ENCODE measurements around the gene TBC1D2. TPM values are rescaled to one million over a fixed set of nuclear protein-coding genes. Genes with fewer than 3 reads are reported as not detected.

The TBC1D2 gene
- total RNA-seq, 1 donor from 2014 or later = 1.5 TPM

- no peaks in the 10 kb centered on the region for H3K9me3 Mint-ChIP-seq
- no peak for DNase-seq (ENCODE audit: low spot score)
- no peaks in the 10 kb centered on the region for H3K36me3 Mint-ChIP-seq (ENCODE audit: low read depth)
- H3K4me3 Mint-ChIP-seq (ENCODE audit: low read depth) = no peak overlapping the region
- peaks cover 14% of the 10 kb centered on the region for H3K4me1 Mint-ChIP-seq (ENCODE audit: low read depth)
- H3K27me3 Mint-ChIP-seq (ENCODE audit: low read depth) = peaks cover 3% of the 10 kb centered on the region
- intact Hi-C loops (cut with micrococcal nuclease) = no loop called here
- H3K27ac Mint-ChIP-seq = no peak overlapping the region
Measured at GRCh38 chr9:98172604-98173003, 82.8 kb downstream of the TBC1D2 start.

- H3K9me3 Mint-ChIP-seq = no peaks in the 10 kb centered on the region
- H3K27me3 Mint-ChIP-seq (ENCODE audit: low read depth) = peaks cover under 1% of the 10 kb centered on the region
- intact Hi-C loops (cut with micrococcal nuclease) = no loop called here
- no peak for DNase-seq (ENCODE audit: low spot score)
- H3K36me3 Mint-ChIP-seq (ENCODE audit: low read depth) = no peaks in the 10 kb centered on the region
- no peak overlapping the region for H3K4me3 Mint-ChIP-seq (ENCODE audit: low read depth)
- H3K27ac Mint-ChIP-seq = no peak overlapping the region
- peaks cover 15% of the 10 kb centered on the region for H3K4me1 Mint-ChIP-seq (ENCODE audit: low read depth)
Measured at GRCh38 chr9:98171176-98171925, 84.1 kb downstream of the TBC1D2 start.

- Mint-ChIP-seq H3K36me3 (ENCODE audit: low read depth) (no peaks in the 10 kb centered on the region), H3K4me3 (ENCODE audit: low read depth) (no peak overlapping the region), H3K27me3 (ENCODE audit: low read depth) (no peaks in the 10 kb centered on the region), H3K27ac (peak overlapping the region; percentile 12), H3K9me3 (no peaks in the 10 kb centered on the region), H3K4me1 (ENCODE audit: low read depth) (peaks cover 15% of the 10 kb centered on the region)
- intact Hi-C loops (cut with micrococcal nuclease) = no loop called here
- no peak for DNase-seq (ENCODE audit: low spot score)
Measured at GRCh38 chr9:98168941-98169488, 86.4 kb downstream of the TBC1D2 start.

DNA sequence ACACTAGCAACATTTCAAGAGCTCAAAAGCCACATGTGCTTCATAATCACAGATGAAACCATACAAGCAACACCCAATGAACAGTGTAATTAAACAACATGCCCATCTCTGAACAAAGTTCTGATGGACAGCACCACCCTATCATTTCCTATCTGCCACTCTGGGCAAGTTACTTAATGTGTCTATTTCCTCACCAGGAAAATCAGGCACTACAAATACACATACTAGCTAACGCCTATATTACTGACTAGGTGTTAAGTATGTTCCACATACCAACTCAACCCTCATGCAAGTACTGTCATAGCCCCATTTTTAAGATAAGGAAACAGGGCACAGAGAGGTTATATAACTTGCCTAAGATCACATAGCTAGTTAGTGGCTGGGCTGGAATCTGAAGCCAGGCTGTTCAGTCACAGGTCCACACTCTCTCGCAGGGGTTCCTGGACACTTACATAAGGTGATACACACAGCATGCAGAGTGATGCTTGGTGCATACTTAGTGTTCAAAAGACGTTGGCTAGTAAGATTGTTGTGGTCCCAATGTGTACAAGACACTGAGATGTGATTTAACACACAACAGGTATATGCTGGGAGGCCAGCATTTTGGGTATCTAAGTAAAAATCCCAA lies 87.2 kb downstream of the TBC1D2 start:
- no peaks in the 10 kb centered on the region for H3K36me3 Mint-ChIP-seq (ENCODE audit: low read depth)
- no peak for DNase-seq (ENCODE audit: low spot score)
- H3K27ac Mint-ChIP-seq = no peak overlapping the region
- H3K27me3 Mint-ChIP-seq (ENCODE audit: low read depth) = no peaks in the 10 kb centered on the region
- intact Hi-C loops (cut with micrococcal nuclease) = no loop called here
- no peak overlapping the region for H3K4me3 Mint-ChIP-seq (ENCODE audit: low read depth)
- H3K9me3 Mint-ChIP-seq = no peaks in the 10 kb centered on the region
- peaks cover 17% of the 10 kb centered on the region for H3K4me1 Mint-ChIP-seq (ENCODE audit: low read depth)

DNA sequence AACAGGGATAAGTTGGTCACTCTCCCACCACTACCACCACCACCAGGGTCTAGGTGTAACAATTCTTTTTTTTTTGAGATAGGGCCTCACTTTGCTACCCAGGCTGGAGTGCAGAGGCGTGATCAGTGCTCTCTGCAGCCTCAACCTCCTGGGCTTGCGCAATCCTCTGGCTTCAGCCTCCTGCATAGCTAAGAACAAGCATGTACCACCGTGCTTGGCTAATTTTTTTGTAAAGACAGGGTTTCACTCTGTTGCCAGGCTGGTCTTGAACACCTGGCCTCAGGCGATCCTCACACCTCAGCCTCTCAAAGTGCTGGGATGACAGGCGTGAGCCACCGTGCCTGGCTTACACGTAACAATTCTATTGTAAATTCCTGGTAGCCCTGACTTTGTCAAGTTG lies 90.5 kb downstream of the TBC1D2 start:
- intact Hi-C loops (cut with micrococcal nuclease) = no loop called here
- no peak overlapping the region for H3K27ac Mint-ChIP-seq
- H3K4me1 Mint-ChIP-seq (ENCODE audit: low read depth) = peaks cover 14% of the 10 kb centered on the region
- DNase-seq (ENCODE audit: low spot score) = no peak
- H3K36me3 Mint-ChIP-seq (ENCODE audit: low read depth) = no peaks in the 10 kb centered on the region
- H3K27me3 Mint-ChIP-seq (ENCODE audit: low read depth) = no peaks in the 10 kb centered on the region
- no peaks in the 10 kb centered on the region for H3K9me3 Mint-ChIP-seq
- no peak overlapping the region for H3K4me3 Mint-ChIP-seq (ENCODE audit: low read depth)

DNA sequence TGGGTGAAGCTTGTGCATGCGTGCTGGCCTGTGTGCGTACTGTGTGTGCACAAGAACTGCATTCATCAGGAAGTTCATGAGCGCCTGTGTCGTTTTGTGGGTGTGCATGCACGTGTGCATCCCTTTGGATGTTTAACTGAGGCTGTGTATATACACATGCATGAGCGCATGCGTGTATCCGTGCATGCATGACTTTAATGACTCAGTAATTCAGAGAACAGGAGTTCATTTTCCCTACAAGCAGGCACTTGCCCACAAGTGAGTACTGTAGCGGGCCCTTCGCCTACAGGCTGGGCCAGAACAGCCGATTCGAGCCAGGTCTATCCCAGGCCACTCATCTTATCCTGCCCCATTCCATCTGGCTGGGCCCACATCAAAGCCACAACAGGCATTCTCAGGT lies 92.8 kb downstream of the TBC1D2 start:
- Mint-ChIP-seq H3K36me3 (ENCODE audit: low read depth) (no peaks in the 10 kb centered on the region), H3K27ac (no peak overlapping the region), H3K4me1 (ENCODE audit: low read depth) (peaks cover 8% of the 10 kb centered on the region), H3K27me3 (ENCODE audit: low read depth) (no peaks in the 10 kb centered on the region), H3K4me3 (ENCODE audit: low read depth) (no peak overlapping the region), H3K9me3 (no peaks in the 10 kb centered on the region)
- intact Hi-C loops (cut with micrococcal nuclease) = no loop called here
- no peak for DNase-seq (ENCODE audit: low spot score)

DNA sequence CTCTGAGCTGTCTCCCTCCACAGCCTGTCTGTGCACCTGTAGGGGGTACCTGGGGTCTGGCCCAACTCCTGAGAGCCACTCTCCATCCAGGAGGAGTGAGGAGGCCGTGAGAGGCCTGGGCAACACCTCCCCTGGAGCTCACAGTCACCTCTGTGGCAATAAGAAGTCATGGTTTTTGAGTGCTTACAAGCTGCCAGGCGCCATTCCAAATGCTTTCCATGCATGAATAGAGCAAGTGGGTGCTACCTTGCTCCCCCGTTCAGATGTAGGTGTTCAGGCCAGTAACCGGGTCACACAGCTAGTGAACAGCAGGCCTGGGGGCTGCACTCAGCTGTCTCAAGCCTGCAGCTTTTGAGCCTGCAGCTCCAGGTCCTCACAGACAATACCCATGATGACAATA lies 93.6 kb downstream of the TBC1D2 start:
- DNase-seq (ENCODE audit: low spot score) = no peak
- no peak overlapping the region for H3K4me3 Mint-ChIP-seq (ENCODE audit: low read depth)
- H3K27me3 Mint-ChIP-seq (ENCODE audit: low read depth) = no peaks in the 10 kb centered on the region
- intact Hi-C loops (cut with micrococcal nuclease) = no loop called here
- no peaks in the 10 kb centered on the region for H3K9me3 Mint-ChIP-seq
- H3K4me1 Mint-ChIP-seq (ENCODE audit: low read depth) = peaks cover 7% of the 10 kb centered on the region
- no peaks in the 10 kb centered on the region for H3K36me3 Mint-ChIP-seq (ENCODE audit: low read depth)
- no peak overlapping the region for H3K27ac Mint-ChIP-seq

GRCh38 chr9:98159790-98160189 lies 95.7 kb downstream of the TBC1D2 start:
- Mint-ChIP-seq H3K4me3 (ENCODE audit: low read depth) (no peak overlapping the region), H3K27ac (no peak overlapping the region), H3K9me3 (no peaks in the 10 kb centered on the region), H3K4me1 (ENCODE audit: low read depth) (peaks cover 7% of the 10 kb centered on the region), H3K27me3 (ENCODE audit: low read depth) (no peaks in the 10 kb centered on the region), H3K36me3 (ENCODE audit: low read depth) (no peaks in the 10 kb centered on the region)
- intact Hi-C loops (cut with micrococcal nuclease) = no loop called here
- DNase-seq (ENCODE audit: low spot score) = no peak

- no peak overlapping the region for H3K27ac Mint-ChIP-seq
- no peaks in the 10 kb centered on the region for H3K9me3 Mint-ChIP-seq
- DNase-seq (ENCODE audit: low spot score) = no peak
- no peaks in the 10 kb centered on the region for H3K27me3 Mint-ChIP-seq (ENCODE audit: low read depth)
- H3K4me1 Mint-ChIP-seq (ENCODE audit: low read depth) = peaks cover 7% of the 10 kb centered on the region
- no peak overlapping the region for H3K4me3 Mint-ChIP-seq (ENCODE audit: low read depth)
- intact Hi-C loops (cut with micrococcal nuclease) = no loop called here
- H3K36me3 Mint-ChIP-seq (ENCODE audit: low read depth) = no peaks in the 10 kb centered on the region
Measured at GRCh38 chr9:98159301-98159700, 96.1 kb downstream of the TBC1D2 start.

DNA sequence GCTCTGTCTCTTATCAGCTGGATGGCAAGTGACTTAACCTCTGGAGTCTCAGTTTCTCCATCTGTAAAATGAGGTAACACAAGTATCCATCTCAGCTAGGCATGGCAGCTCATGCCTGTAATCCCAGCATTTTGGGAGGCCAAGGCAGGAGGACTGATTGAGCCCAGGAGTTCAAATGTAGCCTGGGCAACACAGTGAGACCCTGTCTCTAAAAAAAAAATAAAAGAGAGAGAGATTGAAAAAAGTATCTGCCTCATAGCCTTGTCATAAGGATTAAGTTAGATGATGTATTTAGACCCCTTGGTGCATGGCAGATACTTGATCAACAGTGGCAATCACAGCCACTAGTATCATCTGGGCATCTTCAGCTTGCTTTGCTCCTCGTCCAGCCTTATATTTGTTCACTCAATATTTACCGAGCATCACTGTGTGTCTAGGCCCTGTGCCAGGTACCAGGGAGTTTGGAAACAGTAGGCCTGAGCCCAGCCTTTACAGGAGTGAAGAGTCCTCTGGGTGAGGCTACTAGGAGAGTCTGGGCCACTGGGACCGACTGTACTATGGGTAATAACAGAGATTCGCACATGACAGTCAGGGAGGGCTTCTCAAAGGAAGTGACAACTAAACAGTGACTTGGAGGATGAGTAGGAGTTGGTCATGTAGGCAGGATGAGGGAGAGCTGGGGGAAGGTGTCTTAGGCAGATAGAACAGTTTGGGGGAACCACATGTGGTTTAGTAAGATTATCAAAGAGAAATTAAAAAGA lies 97.2 kb downstream of the TBC1D2 start:
- DNase-seq (ENCODE audit: low spot score) = no peak
- H3K27me3 Mint-ChIP-seq (ENCODE audit: low read depth) = no peaks in the 10 kb centered on the region
- H3K27ac Mint-ChIP-seq = no peak overlapping the region
- peaks cover 5% of the 10 kb centered on the region for H3K4me1 Mint-ChIP-seq (ENCODE audit: low read depth)
- H3K9me3 Mint-ChIP-seq = no peaks in the 10 kb centered on the region
- no peaks in the 10 kb centered on the region for H3K36me3 Mint-ChIP-seq (ENCODE audit: low read depth)
- no peak overlapping the region for H3K4me3 Mint-ChIP-seq (ENCODE audit: low read depth)
- intact Hi-C loops (cut with micrococcal nuclease) = no loop called here

GRCh38 chr9:98157372-98157771 lies 98.1 kb downstream of the TBC1D2 start:
- no peak overlapping the region for H3K4me3 Mint-ChIP-seq (ENCODE audit: low read depth)
- intact Hi-C loops (cut with micrococcal nuclease) = no loop called here
- no peaks in the 10 kb centered on the region for H3K27me3 Mint-ChIP-seq (ENCODE audit: low read depth)
- no peaks in the 10 kb centered on the region for H3K9me3 Mint-ChIP-seq
- peaks cover 5% of the 10 kb centered on the region for H3K4me1 Mint-ChIP-seq (ENCODE audit: low read depth)
- H3K36me3 Mint-ChIP-seq (ENCODE audit: low read depth) = no peaks in the 10 kb centered on the region
- no peak overlapping the region for H3K27ac Mint-ChIP-seq
- no peak for DNase-seq (ENCODE audit: low spot score)

GRCh38 chr9:98154678-98155077 lies 100.8 kb downstream of the TBC1D2 start:
- Mint-ChIP-seq H3K4me1 (ENCODE audit: low read depth) (peaks cover 7% of the 10 kb centered on the region), H3K27me3 (ENCODE audit: low read depth) (peaks cover 2% of the 10 kb centered on the region), H3K4me3 (ENCODE audit: low read depth) (no peak overlapping the region), H3K36me3 (ENCODE audit: low read depth) (no peaks in the 10 kb centered on the region), H3K27ac (no peak overlapping the region), H3K9me3 (no peaks in the 10 kb centered on the region)
- intact Hi-C loops (cut with micrococcal nuclease) = no loop called here
- no peak for DNase-seq (ENCODE audit: low spot score)

GRCh38 chr9:98152526-98152925 lies 102.9 kb downstream of the TBC1D2 start:
- Mint-ChIP-seq H3K36me3 (ENCODE audit: low read depth) (no peaks in the 10 kb centered on the region), H3K9me3 (no peaks in the 10 kb centered on the region), H3K27ac (no peak overlapping the region), H3K4me1 (ENCODE audit: low read depth) (peaks cover 4% of the 10 kb centered on the region), H3K4me3 (ENCODE audit: low read depth) (no peak overlapping the region), H3K27me3 (ENCODE audit: low read depth) (peaks cover 2% of the 10 kb centered on the region)
- DNase-seq (ENCODE audit: low spot score) = no peak
- intact Hi-C loops (cut with micrococcal nuclease) = no loop called here

All from activated T-helper 2 cell treated with anti-CD3 and anti-CD28 coated beads, Interferon-gamma antibody, Interleukin-2, Interleukin-4, amounts not matched to agents 10 μg/mL and 5 μg/mL and 100 μg/mL, durations not matched to agents 14 hours and 24 hours and 36 hours (primary cell).